ENCODE measurements around the gene MGAT4A. TPM values are rescaled to one million over a fixed set of nuclear protein-coding genes. Genes with fewer than 3 reads are reported as not detected.

Gene MGAT4A
- total RNA-seq, 2 experiments from 2014 or later, result 10.1 to 15.4 TPM

- ChIA-PET POLR2A (interaction anchor here (2.1 kb wide), 1 partner anchor 26 kb away, joined by 7 read pairs; no protein-coding TSS in a partner anchor), CTCF (ENCODE audit: unreplicated experiment) (no interaction called here)
- no peaks in the 10 kb centered on the region for H4K20me1 ChIP-seq (ENCODE audit: insufficient read depth, low read length)
- DNase-seq (ENCODE audit: low spot score), result peak; percentile 24
- TSS peak; percentile 78 for BruUV-seq (replicated peaks)
- H2AFZ ChIP-seq (ENCODE audit: low read length), result peak overlapping the region; percentile 57
- no peaks in the 10 kb centered on the region for H3K36me3 ChIP-seq (ENCODE audit: insufficient read depth, low read length)
- peak overlapping the region; percentile 77 for H3K4me3 ChIP-seq (ENCODE audit: low read depth, low read length, poor library complexity, severe bottlenecking)
- peaks cover 50% of the 10 kb centered on the region for H3K4me1 ChIP-seq (ENCODE audit: insufficient read depth, low read length, poor library complexity, severe bottlenecking)
- H3K79me2 ChIP-seq (ENCODE audit: insufficient read depth, low read depth, low read length), result peaks cover 26% of the 10 kb centered on the region; the same call in 1 of the 2 replicates
- no peak overlapping the region for H3K27ac ChIP-seq (ENCODE audit: low read depth, low read length, poor library complexity, severe bottlenecking)
- TF ChIP-seq EZH2phosphoT487 (IDR thresholded peaks at IDR 0.05; ENCODE audit: borderline replicate concordance, low read depth, low read length), result no peak
- TF ChIP-seq, protein P1, sequence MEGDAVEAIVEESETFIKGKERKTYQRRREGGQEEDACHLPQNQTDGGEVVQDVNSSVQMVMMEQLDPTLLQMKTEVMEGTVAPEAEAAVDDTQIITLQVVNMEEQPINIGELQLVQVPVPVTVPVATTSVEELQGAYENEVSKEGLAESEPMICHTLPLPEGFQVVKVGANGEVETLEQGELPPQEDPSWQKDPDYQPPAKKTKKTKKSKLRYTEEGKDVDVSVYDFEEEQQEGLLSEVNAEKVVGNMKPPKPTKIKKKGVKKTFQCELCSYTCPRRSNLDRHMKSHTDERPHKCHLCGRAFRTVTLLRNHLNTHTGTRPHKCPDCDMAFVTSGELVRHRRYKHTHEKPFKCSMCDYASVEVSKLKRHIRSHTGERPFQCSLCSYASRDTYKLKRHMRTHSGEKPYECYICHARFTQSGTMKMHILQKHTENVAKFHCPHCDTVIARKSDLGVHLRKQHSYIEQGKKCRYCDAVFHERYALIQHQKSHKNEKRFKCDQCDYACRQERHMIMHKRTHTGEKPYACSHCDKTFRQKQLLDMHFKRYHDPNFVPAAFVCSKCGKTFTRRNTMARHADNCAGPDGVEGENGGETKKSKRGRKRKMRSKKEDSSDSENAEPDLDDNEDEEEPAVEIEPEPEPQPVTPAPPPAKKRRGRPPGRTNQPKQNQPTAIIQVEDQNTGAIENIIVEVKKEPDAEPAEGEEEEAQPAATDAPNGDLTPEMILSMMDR (conservative IDR thresholded peaks at IDR 0.05; ENCODE audit: low read length), result no peak
- no peaks in the 10 kb centered on the region for H3K9me3 ChIP-seq (ENCODE audit: low read length)
- peak overlapping the region; percentile 84 for H3K4me2 ChIP-seq (ENCODE audit: low read length)
- H3K9me2 ChIP-seq (ENCODE audit: insufficient read depth, low read length), result no peaks in the 10 kb centered on the region
- intact Hi-C loops (cut with micrococcal nuclease; ENCODE audit: unreplicated experiment), result loop anchor here (5.0 kb wide), 1 partner anchor 105 kb away; no protein-coding TSS in a partner anchor
Measured at GRCh38 chr2:98731894-98732349, 990 bp upstream of the MGAT4A start.

DNA sequence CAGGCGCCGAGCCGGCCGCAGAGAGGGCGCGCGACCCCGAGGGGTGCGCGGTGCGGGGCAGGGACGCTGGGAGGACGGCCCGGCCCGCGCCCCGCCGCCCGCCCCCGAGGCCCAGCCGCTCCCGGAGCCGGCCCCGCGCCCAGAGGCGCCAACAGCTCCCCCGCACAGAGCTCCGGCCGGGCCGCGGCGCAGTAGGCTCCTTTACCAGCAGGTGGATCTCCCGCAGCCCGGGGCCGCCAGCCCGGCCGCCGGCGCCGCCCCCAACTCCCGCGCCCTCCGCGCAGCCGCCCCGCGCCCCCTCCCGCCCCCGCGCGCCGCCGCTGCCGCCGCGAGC lies 258 bp downstream of the MGAT4A start:
- ChIA-PET CTCF (ENCODE audit: unreplicated experiment) (no interaction called here), POLR2A (no interaction called here)
- H4K20me1 ChIP-seq (ENCODE audit: insufficient read depth, low read length), result no peaks in the 10 kb centered on the region
- peak overlapping the region; percentile 80 for H3K4me3 ChIP-seq (ENCODE audit: low read depth, low read length, poor library complexity, severe bottlenecking)
- H3K27ac ChIP-seq (ENCODE audit: low read depth, low read length, poor library complexity, severe bottlenecking), result no peak overlapping the region
- intact Hi-C loops (cut with micrococcal nuclease; ENCODE audit: unreplicated experiment), result loop anchor here (5.0 kb wide), 1 partner anchor 107 kb away; no protein-coding TSS in a partner anchor
- H3K79me2 ChIP-seq (ENCODE audit: insufficient read depth, low read depth, low read length), result peaks cover 29% of the 10 kb centered on the region; the same call in 1 of the 2 replicates
- TF ChIP-seq EZH2phosphoT487 (IDR thresholded peaks at IDR 0.05; ENCODE audit: borderline replicate concordance, low read depth, low read length), result no peak
- TF ChIP-seq, protein P1 (conservative IDR thresholded peaks at IDR 0.05; ENCODE audit: low read length), result no peak
- peaks cover 4% of the 10 kb centered on the region; the same call in 1 of the 2 replicates for H3K36me3 ChIP-seq (ENCODE audit: insufficient read depth, low read length)
- peak overlapping the region; percentile 89 for H3K4me2 ChIP-seq (ENCODE audit: low read length)
- peaks cover 50% of the 10 kb centered on the region for H3K4me1 ChIP-seq (ENCODE audit: insufficient read depth, low read length, poor library complexity, severe bottlenecking)
- BruUV-seq (replicated peaks), result no TSS peak
- H3K9me2 ChIP-seq (ENCODE audit: insufficient read depth, low read length), result no peaks in the 10 kb centered on the region
- no peaks in the 10 kb centered on the region for H3K9me3 ChIP-seq (ENCODE audit: low read length)
- peak overlapping the region; percentile 49; the same call in 1 of the 2 replicates for H2AFZ ChIP-seq (ENCODE audit: low read length)
- peak; percentile 72 for DNase-seq (ENCODE audit: low spot score)

DNA sequence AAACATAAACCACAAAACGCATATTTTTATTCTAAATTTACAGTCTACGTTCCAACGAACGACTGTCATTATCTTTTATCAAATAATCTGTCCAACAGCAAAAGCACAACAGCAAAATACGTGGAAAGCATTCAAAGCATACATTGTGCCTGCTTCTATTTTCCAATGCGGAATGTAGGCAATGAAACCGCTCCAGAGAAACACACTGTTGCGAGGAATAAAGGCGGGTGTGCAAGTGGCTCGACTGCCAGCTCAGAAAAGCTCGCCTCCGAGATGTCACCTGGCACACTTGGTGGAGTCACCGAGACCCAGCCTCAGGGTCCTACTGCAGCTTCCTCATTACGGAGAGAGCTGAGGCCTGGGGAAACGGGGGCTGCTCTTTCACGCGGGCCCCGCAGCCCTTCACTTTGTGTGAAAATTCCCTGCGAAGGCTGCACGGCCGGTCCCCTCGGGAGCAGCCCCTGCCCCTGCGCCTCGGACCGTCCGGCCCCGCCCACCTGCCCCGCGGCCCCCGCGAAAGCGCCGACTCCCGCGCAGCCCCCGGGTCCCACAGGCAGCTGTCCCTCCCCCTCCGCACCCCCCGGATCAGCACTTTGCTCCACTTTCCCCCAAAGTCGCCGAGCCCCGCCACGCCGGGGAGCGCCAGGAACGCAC lies 752 bp downstream of the MGAT4A start:
- DNase-seq (ENCODE audit: low spot score), result peak; percentile 74
- Histone ChIP-seq H3K27ac (ENCODE audit: low read depth, low read length, poor library complexity, severe bottlenecking) (no peak overlapping the region), H3K4me3 (ENCODE audit: low read depth, low read length, poor library complexity, severe bottlenecking) (peak overlapping the region; percentile 80), H3K4me2 (ENCODE audit: low read length) (peak overlapping the region; percentile 89), H3K36me3 (ENCODE audit: insufficient read depth, low read length) (peaks cover 5% of the 10 kb centered on the region; the same call in 1 of the 2 replicates), H3K9me3 (ENCODE audit: low read length) (no peaks in the 10 kb centered on the region), H4K20me1 (ENCODE audit: insufficient read depth, low read length) (no peaks in the 10 kb centered on the region), H3K4me1 (ENCODE audit: insufficient read depth, low read length, poor library complexity, severe bottlenecking) (peaks cover 50% of the 10 kb centered on the region), H3K79me2 (ENCODE audit: insufficient read depth, low read depth, low read length) (peaks cover 30% of the 10 kb centered on the region; the same call in 1 of the 2 replicates), H2AFZ (ENCODE audit: low read length) (peak overlapping the region; percentile 49; the same call in 1 of the 2 replicates), H3K9me2 (ENCODE audit: insufficient read depth, low read length) (no peaks in the 10 kb centered on the region)
- ChIA-PET CTCF (ENCODE audit: unreplicated experiment) (no interaction called here), POLR2A (no interaction called here)
- intact Hi-C loops (cut with micrococcal nuclease; ENCODE audit: unreplicated experiment), result loop anchor here (5.0 kb wide), 1 partner anchor 107 kb away; no protein-coding TSS in a partner anchor
- no TSS peak for BruUV-seq (replicated peaks)
- TF ChIP-seq EZH2phosphoT487 (IDR thresholded peaks at IDR 0.05; ENCODE audit: borderline replicate concordance, low read depth, low read length), result no peak
- TF ChIP-seq, protein P1 (conservative IDR thresholded peaks at IDR 0.05; ENCODE audit: low read length), result no peak

Measured in OCI-LY7 (cell line).